NCI-H2196 treated with DMSO at 0.1 percent for 48 hours (cell line): ENCODE data around the gene CDCA3.

ENCODE experiments used
- DNase-seq: peaks from one replicate; lab custom pipeline; 2025; ENCODE audit not compliant: unreplicated experiment; lab: John Stamatoyannopoulos, UW

The CDCA3 gene

GRCh38 chr12:6821591-6822425 lies 29.3 kb downstream of the CDCA3 start, which contains the start of gene GPR162:
TSS of gene GPR162 (plus strand) at chr12:6821821. CDS start at chr12:6823899, 2,078 bp downstream.
- peak; percentile 31 for DNase-seq

- no peak for DNase-seq
These were observed 30.9 kb downstream of the CDCA3 start for GRCh38 chr12:6820166-6820565.

GRCh38 chr12:6819106-6820030 lies 31.7 kb downstream of the CDCA3 start:
- no peak for DNase-seq

GRCh38 chr12:6818645-6819044 lies 32.4 kb downstream of the CDCA3 start:
- no peak for DNase-seq

- no peak for DNase-seq
These were observed 32.9 kb downstream of the CDCA3 start for GRCh38 chr12:6818222-6818621.

- DNase-seq: no peak
These were observed 33.4 kb downstream of the CDCA3 start for GRCh38 chr12:6817662-6818157.

GRCh38 chr12:6817098-6817497 lies 34.0 kb downstream of the CDCA3 start:
- DNase-seq: no peak

- no peak for DNase-seq
These were observed 34.5 kb downstream of the CDCA3 start for GRCh38 chr12:6816598-6816997.

- DNase-seq: no peak
These were observed 37.7 kb downstream of the CDCA3 start for GRCh38 chr12:6813363-6813762.

GRCh38 chr12:6810758-6811157 lies 40.3 kb downstream of the CDCA3 start:
- no peak for DNase-seq

GRCh38 chr12:6809056-6809455 lies 42.0 kb downstream of the CDCA3 start:
- DNase-seq: no peak

GRCh38 chr12:6807170-6807569 lies 43.9 kb downstream of the CDCA3 start:
- no peak for DNase-seq

GRCh38 chr12:6799147-6799546 lies 51.9 kb downstream of the CDCA3 start:
- DNase-seq: no peak
